ENCODE results near the gene ALDH3B1. TPM values are rescaled to one million over a fixed set of nuclear protein-coding genes. Genes with fewer than 3 reads are reported as not detected.

The ALDH3B1 gene
- total RNA-seq, 1 experiment from 2014 or later = 104 TPM

DNA sequence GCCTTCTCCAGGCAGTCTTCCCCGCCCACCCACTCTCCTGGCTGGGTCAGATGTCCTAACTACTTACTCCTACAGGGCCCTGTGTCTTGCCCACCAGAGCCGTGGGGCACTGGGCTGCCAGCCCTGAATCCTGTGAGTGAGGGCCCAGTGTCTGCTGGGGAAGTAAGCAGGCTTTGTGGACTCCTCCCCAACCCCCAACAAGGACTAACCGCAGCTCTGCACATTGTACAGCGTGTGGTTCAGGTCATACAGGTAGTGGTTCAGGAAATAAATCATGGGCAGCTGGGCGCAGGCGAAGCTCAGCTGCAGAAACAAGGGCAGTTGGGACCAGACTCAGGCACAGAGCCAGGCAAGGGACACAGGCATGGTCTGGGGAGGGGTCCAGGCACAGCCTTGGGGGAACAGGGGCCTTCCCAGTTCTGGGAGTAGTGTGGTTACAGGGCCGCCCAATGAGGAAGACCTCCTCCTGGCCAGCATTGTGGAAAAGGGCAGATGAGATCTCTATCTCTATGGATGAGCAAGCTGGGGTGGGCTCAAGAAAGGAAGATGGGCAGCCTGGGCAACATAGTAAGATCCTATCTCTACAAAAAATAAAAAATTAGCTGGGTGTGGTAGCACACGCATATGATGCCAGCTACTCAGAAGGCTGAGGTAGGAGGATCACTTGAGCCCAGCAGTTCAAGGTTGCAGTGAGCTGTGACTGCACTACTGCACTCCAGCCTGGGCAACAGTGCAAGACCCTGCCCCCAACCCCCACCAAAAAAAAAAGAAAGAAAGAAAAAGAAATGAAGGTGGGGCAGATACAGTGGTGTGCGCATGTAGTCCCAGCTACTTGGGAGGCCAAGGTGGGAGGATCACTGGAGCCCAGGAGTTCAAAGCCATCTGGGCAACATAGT lies 11.7 kb upstream of the ALDH3B1 start:
- Histone ChIP-seq H2AFZ (no peak overlapping the region), H4K20me1 (ENCODE audit: insufficient read depth) (no peaks in the 10 kb centered on the region; the same call in 1 of the 2 replicates), H3K27me3 (ENCODE audit: insufficient read depth, low read depth) (no peaks in the 10 kb centered on the region), H3K4me1 (replicated peaks; ENCODE audit: insufficient read depth) (no peaks in the 10 kb centered on the region), H3K4me3 (no peak overlapping the region), H3K4me2 (no peak overlapping the region), H3K36me3 (ENCODE audit: low read depth) (no peaks in the 10 kb centered on the region), H3K9me2 (ENCODE audit: insufficient read depth) (no peaks in the 10 kb centered on the region), H3K9me3 (ENCODE audit: insufficient read depth, low read depth) (no peaks in the 10 kb centered on the region), H3F3A (ENCODE audit: insufficient read depth, low read depth) (peaks cover 36% of the 10 kb centered on the region), H3K27ac (no peak overlapping the region), H3K79me2 (ENCODE audit: low read depth) (no peaks in the 10 kb centered on the region)
- DNase-seq = no peak
- ChIA-PET CTCF (interaction anchor here (0.5 to 0.7 kb wide), 3 partner anchors 33 to 923 kb away, joined by 3 to 13 read pairs (median 6); no protein-coding TSS in a partner anchor), POLR2A (ENCODE audit: unreplicated experiment) (no interaction called here)
- TF ChIP-seq EZH2 (IDR thresholded peaks at IDR 0.05; ENCODE audit: low read depth) = no peak
- TF ChIP-seq, protein P1, sequence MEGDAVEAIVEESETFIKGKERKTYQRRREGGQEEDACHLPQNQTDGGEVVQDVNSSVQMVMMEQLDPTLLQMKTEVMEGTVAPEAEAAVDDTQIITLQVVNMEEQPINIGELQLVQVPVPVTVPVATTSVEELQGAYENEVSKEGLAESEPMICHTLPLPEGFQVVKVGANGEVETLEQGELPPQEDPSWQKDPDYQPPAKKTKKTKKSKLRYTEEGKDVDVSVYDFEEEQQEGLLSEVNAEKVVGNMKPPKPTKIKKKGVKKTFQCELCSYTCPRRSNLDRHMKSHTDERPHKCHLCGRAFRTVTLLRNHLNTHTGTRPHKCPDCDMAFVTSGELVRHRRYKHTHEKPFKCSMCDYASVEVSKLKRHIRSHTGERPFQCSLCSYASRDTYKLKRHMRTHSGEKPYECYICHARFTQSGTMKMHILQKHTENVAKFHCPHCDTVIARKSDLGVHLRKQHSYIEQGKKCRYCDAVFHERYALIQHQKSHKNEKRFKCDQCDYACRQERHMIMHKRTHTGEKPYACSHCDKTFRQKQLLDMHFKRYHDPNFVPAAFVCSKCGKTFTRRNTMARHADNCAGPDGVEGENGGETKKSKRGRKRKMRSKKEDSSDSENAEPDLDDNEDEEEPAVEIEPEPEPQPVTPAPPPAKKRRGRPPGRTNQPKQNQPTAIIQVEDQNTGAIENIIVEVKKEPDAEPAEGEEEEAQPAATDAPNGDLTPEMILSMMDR (conservative IDR thresholded peaks at IDR 0.05) = no peak
- BruUV-seq (replicated peaks) = no TSS peak
- intact Hi-C loops (cut with micrococcal nuclease; ENCODE audit: unreplicated experiment) = no loop called here

DNA sequence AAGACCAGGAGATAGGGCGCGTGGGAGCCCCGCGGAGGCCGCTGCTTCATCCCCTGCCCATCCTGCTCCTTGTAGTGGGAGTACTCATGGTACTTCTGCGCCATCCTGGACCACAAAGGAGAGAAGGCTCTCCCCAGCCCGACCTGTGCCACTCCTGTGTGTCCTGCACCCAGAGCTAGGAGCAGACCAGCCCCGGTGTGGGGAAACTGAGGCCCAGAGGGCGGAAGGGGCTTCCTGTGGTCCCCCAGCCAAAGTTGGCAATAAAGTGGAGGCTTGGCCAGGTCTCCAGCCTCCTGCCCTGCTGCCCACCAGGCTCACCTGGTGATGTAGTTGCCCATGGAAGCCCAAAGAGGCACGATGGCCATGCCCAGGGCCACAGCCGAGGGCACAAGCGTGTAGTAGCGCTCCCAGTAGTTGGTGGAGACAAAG lies 10.9 kb upstream of the ALDH3B1 start:
- Histone ChIP-seq H3K4me2 (no peak overlapping the region), H3K27ac (no peak overlapping the region), H3K36me3 (ENCODE audit: low read depth) (no peaks in the 10 kb centered on the region), H4K20me1 (ENCODE audit: insufficient read depth) (no peaks in the 10 kb centered on the region; the same call in 1 of the 2 replicates), H3F3A (ENCODE audit: insufficient read depth, low read depth) (peaks cover 36% of the 10 kb centered on the region), H3K27me3 (ENCODE audit: insufficient read depth, low read depth) (no peaks in the 10 kb centered on the region), H3K9me3 (ENCODE audit: insufficient read depth, low read depth) (no peaks in the 10 kb centered on the region), H3K4me1 (replicated peaks; ENCODE audit: insufficient read depth) (peaks cover 2% of the 10 kb centered on the region), H2AFZ (no peak overlapping the region), H3K79me2 (ENCODE audit: low read depth) (no peaks in the 10 kb centered on the region), H3K4me3 (no peak overlapping the region), H3K9me2 (ENCODE audit: insufficient read depth) (no peaks in the 10 kb centered on the region)
- intact Hi-C loops (cut with micrococcal nuclease; ENCODE audit: unreplicated experiment) = no loop called here
- no peak for DNase-seq
- ChIA-PET POLR2A (ENCODE audit: unreplicated experiment) (no interaction called here), CTCF (interaction anchor here (0.6 kb wide), 1 partner anchor 34 kb away, joined by 6 read pairs; no protein-coding TSS in a partner anchor)
- TF ChIP-seq EZH2 (IDR thresholded peaks at IDR 0.05; ENCODE audit: low read depth) = no peak
- TF ChIP-seq, protein P1 (conservative IDR thresholded peaks at IDR 0.05) = no peak
- BruUV-seq (replicated peaks) = no TSS peak

- peaks cover 36% of the 10 kb centered on the region for H3F3A ChIP-seq (ENCODE audit: insufficient read depth, low read depth)
- no peak overlapping the region for H3K4me3 ChIP-seq
- intact Hi-C loops (cut with micrococcal nuclease; ENCODE audit: unreplicated experiment) = no loop called here
- H3K27me3 ChIP-seq (ENCODE audit: insufficient read depth, low read depth) = no peaks in the 10 kb centered on the region
- H3K4me2 ChIP-seq = no peak overlapping the region
- no peaks in the 10 kb centered on the region for H3K9me3 ChIP-seq (ENCODE audit: insufficient read depth, low read depth)
- CTCF ChIA-PET = no interaction called here
- POLR2A ChIA-PET (ENCODE audit: unreplicated experiment) = no interaction called here
- TF ChIP-seq, protein P1 (conservative IDR thresholded peaks at IDR 0.05) = no peak
- H3K9me2 ChIP-seq (ENCODE audit: insufficient read depth) = no peaks in the 10 kb centered on the region
- BruUV-seq (replicated peaks) = no TSS peak
- H3K4me1 ChIP-seq (replicated peaks; ENCODE audit: insufficient read depth) = peaks cover 4% of the 10 kb centered on the region
- no peak overlapping the region for H3K27ac ChIP-seq
- no peak overlapping the region for H2AFZ ChIP-seq
- H3K36me3 ChIP-seq (ENCODE audit: low read depth) = no peaks in the 10 kb centered on the region
- H3K79me2 ChIP-seq (ENCODE audit: low read depth) = no peaks in the 10 kb centered on the region
- H4K20me1 ChIP-seq (ENCODE audit: insufficient read depth) = no peaks in the 10 kb centered on the region
- no peak for DNase-seq
These were observed 10.4 kb upstream of the ALDH3B1 start for GRCh38 chr11:67999704-68000103.
